Hematopoietic multipotent progenitor cell treated with erythropoietin and hydrocortisone succinate and interleukin-3 and kit ligand, for 17 days (in vitro differentiated cells): ENCODE measurements around the gene CNTNAP2.
"Not testable (repeated sequence)": the region's sequence is repeated elsewhere in the genome, so short reads cannot be mapped to it uniquely, and the experiment has no call there.

Experiments
- DNase-seq: peaks from one replicate; pipeline ENCODE4 v3.0.0-alpha.2; 2015; ENCODE audit warnings: low spot score

Gene CNTNAP2

DNA sequence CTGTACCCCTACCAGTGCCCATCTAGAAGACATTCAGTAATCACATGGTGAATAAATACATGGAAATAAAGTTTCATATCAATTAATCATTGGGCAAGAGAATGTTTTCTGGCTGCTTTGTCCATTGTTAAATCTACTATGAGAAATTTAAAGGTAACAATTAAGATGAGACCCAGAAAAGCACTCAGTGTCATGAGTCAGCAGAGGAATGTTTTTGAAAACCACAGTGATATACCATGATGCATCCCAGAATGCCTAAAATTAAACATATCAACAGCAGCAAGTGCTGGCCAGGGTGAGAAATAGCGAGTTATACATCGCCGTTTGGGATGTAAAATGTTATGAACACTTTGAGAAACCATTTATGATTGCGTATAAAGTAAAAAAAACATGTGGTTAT, 1648.7 kb downstream of the CNTNAP2 start:
- DNase-seq: no peak

- no peak for DNase-seq
Observed at GRCh38 chr7:147771344-147771743, 1654.7 kb downstream of the CNTNAP2 start.

DNA sequence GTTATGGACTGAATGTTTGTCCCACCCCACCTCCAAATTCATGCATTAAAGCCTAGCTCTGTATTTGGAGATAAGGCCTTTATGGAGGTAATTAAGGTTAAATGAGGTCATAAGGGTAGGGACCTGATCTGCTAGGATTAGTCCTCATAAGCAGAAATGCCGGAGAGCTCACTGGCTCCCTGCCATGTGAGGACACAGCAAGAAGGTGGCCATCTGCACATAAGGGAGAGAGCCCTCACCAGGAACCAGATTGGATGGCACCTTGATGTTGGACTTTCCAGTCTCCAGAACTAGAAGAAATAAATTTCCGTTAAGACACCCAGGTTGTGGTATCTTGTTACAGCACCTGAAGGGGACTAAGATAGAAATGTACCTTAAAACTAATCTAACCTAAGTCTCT, 1657.9 kb downstream of the CNTNAP2 start:
- no peak for DNase-seq

DNA sequence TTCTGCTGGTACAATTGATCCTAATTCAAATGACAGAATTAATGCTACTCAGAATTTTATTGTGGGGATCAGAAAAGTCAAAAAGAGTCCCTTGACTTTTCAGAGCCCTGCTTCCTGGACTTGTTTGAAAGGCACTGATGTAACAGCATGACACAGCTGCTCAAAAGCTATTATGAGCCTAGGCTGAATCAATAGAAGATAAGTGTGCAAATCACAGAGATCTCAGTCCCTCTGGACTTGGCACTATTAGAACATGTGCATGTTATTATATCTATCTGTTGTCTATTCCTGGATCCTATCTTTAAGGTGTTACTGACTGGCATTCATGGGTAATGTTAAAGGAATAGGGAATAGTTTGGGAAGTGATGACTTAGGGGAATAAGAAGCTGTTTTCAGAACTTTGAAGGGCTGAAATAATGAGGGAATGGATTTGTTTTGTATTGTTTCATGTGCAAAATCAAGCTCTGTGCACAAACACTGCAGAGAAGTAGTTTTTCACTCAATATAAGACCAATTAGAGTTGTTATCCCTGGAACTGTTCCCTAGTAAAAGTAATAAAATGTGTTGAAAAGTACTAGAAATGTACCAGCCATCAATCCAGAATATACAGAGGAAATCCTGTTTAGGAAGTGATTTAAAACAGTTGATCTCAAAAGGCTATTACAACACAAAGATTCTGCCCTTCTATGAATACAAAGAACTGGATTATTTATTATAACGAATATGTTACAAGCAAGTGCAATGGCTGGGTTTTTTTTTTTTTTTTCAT, 1659.1 kb downstream of the CNTNAP2 start:
- no peak for DNase-seq

- no peak for DNase-seq
Observed at GRCh38 chr7:147777309-147777708, 1660.7 kb downstream of the CNTNAP2 start.

DNA sequence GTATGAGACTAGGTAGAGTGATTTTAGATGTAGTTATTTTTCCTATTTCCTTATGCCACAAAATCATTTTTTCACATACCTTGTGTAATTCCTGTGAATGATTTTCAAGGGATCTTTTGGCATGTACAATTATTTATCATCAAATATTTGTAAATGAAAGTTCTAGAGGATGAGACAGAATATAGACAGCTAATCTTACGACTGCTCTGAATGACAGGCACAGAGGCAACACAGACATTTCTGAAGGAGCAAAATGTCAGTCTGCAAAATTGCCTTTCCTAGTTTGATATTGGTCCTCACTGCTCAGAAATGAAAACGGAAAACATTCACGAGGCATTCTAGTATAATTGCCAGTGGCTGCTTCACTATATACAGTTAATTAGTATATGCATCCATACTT, 1663.3 kb downstream of the CNTNAP2 start:
- DNase-seq: no peak

- no peak for DNase-seq
Observed at GRCh38 chr7:147796581-147796980, 1680.0 kb downstream of the CNTNAP2 start.

GRCh38 chr7:147798001-147798400, 1681.4 kb downstream of the CNTNAP2 start:
- no peak for DNase-seq

GRCh38 chr7:147801762-147802161, 1685.2 kb downstream of the CNTNAP2 start:
- not testable (repeated sequence) for DNase-seq

- no peak for DNase-seq
Observed at GRCh38 chr7:147803151-147803550, 1686.5 kb downstream of the CNTNAP2 start.

DNA sequence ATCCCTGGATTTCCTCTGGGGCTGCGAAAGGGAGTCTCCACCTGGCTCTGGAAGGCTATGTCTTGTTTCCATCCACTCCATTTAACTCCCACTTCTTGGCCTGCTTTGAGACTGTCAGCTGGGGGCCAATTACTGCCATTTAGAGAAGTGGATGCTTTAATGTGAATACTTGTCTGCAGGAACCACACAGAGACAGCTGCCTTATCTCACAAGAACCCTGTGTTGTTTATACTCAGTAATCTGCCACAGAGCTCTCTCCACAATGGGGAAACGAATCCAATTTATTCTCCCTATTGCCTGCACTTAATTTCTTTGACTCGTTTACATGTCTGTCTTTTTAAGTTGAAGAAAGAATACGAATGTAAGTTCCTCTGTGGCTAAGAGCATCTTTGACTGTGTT, 1687.0 kb downstream of the CNTNAP2 start:
- DNase-seq: no peak

DNA sequence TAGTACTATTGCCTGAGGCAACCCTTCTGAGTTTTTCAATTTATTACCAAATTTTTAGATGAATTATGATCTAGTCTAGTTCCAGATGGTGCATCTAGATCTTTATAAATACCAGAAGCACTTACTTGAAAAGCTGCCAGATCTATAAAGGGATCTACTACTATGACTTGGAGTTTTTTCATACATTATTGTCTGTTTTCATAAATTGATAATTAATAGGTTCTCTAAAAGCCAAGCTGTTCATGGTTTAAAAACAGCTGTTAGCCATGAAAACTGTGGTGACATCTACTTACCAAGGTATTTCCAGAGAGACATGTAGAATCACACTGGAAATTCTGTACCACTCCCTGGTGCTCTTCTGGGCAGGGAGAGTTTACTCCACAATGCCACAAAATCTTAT, 1687.4 kb downstream of the CNTNAP2 start:
- DNase-seq: no peak

DNA sequence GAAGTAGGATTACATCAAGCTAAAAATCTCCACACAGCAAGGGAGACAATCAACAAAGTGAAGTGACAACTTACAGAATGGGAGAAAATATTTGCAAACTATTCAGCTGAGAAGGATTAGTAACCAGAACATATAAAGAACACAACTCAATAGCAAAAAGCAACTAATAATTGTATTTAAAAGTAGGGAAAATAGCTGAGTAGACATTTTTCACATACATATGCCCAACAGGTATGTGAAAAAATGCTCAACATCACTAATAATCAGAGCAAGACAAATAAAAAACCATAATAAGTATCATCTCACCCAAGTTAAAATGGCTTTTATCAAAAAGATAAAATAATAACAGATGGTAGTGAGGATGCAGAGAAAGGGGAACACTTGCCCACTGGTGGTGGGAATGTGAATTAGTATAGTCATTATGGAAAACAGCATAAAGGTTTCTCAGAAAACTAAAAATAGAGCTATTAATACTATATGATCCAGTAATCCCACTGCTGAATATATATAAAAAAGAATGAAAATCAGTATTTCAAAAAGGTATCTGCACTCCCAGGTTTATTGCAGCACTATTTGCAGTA, 1689.5 kb downstream of the CNTNAP2 start:
- DNase-seq: no peak

GRCh38 chr7:147809786-147810185, 1693.2 kb downstream of the CNTNAP2 start:
- no peak for DNase-seq

GRCh38 chr7:147810269-147810668, 1693.7 kb downstream of the CNTNAP2 start:
- no peak for DNase-seq

DNA sequence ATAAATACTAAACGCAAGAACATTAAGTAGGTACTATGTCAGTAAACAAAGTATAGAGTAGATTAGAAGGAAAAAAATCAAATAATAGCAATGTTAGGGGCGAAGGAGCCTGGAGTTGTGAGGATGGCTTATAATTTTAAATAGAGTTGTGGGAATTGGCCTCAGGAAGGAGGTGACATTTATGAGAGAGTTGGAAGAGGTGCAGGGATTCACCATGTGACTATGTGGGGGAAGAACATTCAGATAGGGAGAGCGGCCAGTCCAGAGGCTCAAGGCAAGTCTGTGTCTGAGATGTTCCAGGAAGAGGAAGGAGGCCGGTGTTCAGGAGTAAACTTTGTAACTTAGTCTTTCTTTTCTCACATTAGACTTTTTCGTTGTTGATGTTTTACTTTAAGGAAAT, 1695.3 kb downstream of the CNTNAP2 start:
- no peak for DNase-seq

GRCh38 chr7:147813316-147813715, 1696.7 kb downstream of the CNTNAP2 start:
- DNase-seq: no peak

DNA sequence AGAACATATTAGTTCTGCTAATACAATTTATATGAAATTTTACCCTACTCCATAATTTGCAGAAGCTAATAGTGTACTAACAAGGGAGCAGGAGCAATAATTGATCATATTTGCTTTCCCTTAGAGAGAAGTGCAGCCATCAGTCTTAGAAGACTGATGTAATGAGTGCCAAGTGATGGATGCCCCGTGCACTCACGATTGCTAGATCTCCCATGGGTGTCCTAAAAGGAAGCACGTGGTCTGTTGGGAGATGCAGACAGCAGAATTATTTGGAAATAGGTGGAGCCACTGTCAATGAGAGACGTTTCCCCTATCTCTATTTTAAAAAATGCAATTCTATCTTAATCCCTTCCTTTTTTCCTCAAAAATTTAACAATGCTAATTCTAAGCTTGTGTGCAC, 1701.7 kb downstream of the CNTNAP2 start:
- DNase-seq: no peak

DNA sequence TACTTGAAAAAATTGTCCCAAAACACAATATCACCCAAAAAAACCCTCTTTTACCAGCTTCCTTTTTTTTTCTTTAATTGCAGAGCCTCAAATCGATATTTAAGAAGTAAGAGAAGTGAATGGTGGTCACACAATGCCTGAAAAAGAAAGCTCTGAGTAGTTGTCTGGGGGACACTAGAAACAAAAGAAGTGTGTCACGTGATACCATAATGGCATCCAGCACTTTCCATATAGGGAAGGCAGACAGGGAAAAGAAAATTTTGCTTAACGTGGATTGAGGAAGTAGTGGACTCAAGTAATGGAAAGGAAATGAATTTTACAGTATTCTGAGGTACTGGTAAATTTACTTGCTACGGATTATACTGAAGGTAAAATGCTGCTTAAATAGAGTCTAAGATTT, 1708.1 kb downstream of the CNTNAP2 start:
- DNase-seq: no peak

- DNase-seq: no peak
Observed at GRCh38 chr7:147829016-147829415, 1712.4 kb downstream of the CNTNAP2 start.

GRCh38 chr7:147833557-147833956, 1717.0 kb downstream of the CNTNAP2 start:
- no peak for DNase-seq

GRCh38 chr7:147833970-147834369, 1717.4 kb downstream of the CNTNAP2 start:
- DNase-seq: no peak

- DNase-seq: no peak
Observed at GRCh38 chr7:147852833-147853232, 1736.2 kb downstream of the CNTNAP2 start.
